ENCODE measurements around the gene DMRT1.

DNA sequence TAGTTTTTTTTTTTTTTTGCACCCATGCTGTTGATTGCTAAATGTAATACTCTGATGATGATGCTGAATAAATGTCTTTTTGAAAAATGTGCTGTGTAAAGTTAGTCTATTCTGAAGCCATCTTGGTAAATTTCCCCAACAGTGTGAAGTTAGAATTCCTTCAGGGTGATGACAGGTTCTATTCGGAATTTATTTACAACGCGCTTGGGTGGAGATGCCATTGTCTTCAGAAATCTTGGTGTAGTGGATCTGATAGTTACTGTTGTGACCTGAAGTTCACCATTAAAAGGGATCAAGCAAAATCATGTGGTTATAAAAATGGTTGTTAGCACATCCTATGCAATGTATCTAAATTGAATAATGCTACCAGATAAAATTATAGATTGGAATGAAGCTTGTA is 36.3 kb upstream of the DMRT1 start:
- TF ChIP-seq SNAI2 (CRISPR knock-in tag; IDR thresholded peaks at IDR 0.05) = no peak
- no peak for TF ChIP-seq PPARA (CRISPR knock-in tag; IDR thresholded peaks at IDR 0.05; ENCODE audit: borderline replicate concordance)
- TF ChIP-seq TOX (CRISPR knock-in tag; IDR thresholded peaks at IDR 0.05; ENCODE audit: borderline replicate concordance) = no peak
- no peak for TF ChIP-seq ARNTL (CRISPR knock-in tag; IDR thresholded peaks at IDR 0.05; ENCODE audit: borderline replicate concordance, low read depth)
- TF ChIP-seq, protein P1, sequence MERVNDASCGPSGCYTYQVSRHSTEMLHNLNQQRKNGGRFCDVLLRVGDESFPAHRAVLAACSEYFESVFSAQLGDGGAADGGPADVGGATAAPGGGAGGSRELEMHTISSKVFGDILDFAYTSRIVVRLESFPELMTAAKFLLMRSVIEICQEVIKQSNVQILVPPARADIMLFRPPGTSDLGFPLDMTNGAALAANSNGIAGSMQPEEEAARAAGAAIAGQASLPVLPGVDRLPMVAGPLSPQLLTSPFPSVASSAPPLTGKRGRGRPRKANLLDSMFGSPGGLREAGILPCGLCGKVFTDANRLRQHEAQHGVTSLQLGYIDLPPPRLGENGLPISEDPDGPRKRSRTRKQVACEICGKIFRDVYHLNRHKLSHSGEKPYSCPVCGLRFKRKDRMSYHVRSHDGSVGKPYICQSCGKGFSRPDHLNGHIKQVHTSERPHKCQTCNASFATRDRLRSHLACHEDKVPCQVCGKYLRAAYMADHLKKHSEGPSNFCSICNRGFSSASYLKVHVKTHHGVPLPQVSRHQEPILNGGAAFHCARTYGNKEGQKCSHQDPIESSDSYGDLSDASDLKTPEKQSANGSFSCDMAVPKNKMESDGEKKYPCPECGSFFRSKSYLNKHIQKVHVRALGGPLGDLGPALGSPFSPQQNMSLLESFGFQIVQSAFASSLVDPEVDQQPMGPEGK (CRISPR knock-in tag; IDR thresholded peaks at IDR 0.05; ENCODE audit: borderline replicate concordance) = no peak
- TF ChIP-seq BACH2 (CRISPR knock-in tag; IDR thresholded peaks at IDR 0.05; ENCODE audit: borderline replicate concordance) = no peak
- TF ChIP-seq, protein P2, sequence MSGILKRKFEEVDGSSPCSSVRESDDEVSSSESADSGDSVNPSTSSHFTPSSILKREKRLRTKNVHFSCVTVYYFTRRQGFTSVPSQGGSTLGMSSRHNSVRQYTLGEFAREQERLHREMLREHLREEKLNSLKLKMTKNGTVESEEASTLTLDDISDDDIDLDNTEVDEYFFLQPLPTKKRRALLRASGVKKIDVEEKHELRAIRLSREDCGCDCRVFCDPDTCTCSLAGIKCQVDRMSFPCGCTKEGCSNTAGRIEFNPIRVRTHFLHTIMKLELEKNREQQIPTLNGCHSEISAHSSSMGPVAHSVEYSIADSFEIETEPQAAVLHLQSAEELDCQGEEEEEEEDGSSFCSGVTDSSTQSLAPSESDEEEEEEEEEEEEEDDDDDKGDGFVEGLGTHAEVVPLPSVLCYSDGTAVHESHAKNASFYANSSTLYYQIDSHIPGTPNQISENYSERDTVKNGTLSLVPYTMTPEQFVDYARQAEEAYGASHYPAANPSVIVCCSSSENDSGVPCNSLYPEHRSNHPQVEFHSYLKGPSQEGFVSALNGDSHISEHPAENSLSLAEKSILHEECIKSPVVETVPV (CRISPR knock-in tag; IDR thresholded peaks at IDR 0.05) = no peak
- TF ChIP-seq, protein P3, sequence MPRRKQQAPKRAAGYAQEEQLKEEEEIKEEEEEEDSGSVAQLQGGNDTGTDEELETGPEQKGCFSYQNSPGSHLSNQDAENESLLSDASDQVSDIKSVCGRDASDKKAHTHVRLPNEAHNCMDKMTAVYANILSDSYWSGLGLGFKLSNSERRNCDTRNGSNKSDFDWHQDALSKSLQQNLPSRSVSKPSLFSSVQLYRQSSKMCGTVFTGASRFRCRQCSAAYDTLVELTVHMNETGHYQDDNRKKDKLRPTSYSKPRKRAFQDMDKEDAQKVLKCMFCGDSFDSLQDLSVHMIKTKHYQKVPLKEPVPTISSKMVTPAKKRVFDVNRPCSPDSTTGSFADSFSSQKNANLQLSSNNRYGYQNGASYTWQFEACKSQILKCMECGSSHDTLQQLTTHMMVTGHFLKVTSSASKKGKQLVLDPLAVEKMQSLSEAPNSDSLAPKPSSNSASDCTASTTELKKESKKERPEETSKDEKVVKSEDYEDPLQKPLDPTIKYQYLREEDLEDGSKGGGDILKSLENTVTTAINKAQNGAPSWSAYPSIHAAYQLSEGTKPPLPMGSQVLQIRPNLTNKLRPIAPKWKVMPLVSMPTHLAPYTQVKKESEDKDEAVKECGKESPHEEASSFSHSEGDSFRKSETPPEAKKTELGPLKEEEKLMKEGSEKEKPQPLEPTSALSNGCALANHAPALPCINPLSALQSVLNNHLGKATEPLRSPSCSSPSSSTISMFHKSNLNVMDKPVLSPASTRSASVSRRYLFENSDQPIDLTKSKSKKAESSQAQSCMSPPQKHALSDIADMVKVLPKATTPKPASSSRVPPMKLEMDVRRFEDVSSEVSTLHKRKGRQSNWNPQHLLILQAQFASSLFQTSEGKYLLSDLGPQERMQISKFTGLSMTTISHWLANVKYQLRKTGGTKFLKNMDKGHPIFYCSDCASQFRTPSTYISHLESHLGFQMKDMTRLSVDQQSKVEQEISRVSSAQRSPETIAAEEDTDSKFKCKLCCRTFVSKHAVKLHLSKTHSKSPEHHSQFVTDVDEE (CRISPR knock-in tag; IDR thresholded peaks at IDR 0.05) = no peak
- TF ChIP-seq ZNF8 (CRISPR knock-in tag; IDR thresholded peaks at IDR 0.05) = no peak
- TF ChIP-seq ISL1 (CRISPR knock-in tag; IDR thresholded peaks at IDR 0.05) = no peak
- TF ChIP-seq, protein P4, sequence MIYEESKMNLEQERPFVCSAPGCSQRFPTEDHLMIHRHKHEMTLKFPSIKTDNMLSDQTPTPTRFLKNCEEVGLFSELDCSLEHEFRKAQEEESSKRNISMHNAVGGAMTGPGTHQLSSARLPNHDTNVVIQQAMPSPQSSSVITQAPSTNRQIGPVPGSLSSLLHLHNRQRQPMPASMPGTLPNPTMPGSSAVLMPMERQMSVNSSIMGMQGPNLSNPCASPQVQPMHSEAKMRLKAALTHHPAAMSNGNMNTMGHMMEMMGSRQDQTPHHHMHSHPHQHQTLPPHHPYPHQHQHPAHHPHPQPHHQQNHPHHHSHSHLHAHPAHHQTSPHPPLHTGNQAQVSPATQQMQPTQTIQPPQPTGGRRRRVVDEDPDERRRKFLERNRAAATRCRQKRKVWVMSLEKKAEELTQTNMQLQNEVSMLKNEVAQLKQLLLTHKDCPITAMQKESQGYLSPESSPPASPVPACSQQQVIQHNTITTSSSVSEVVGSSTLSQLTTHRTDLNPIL (CRISPR knock-in tag; IDR thresholded peaks at IDR 0.05; ENCODE audit: low read depth) = no peak
- TF ChIP-seq RARB (CRISPR knock-in tag; IDR thresholded peaks at IDR 0.05) = no peak
- no peak for TF ChIP-seq ZC3H10 (CRISPR knock-in tag; IDR thresholded peaks at IDR 0.05)
- no peak for TF ChIP-seq GLIS3 (CRISPR knock-in tag; IDR thresholded peaks at IDR 0.05)
